Heart right ventricle (tissue), 16 donors: ENCODE results near the gene CENPP. TPM values are rescaled to one million over a fixed set of nuclear protein-coding genes. Genes with fewer than 3 reads are reported as not detected.
A peak's percentile ranks its signal among the peaks of the same experiment; 100 is the strongest.
"Not testable (repeated sequence)": the region's sequence is repeated elsewhere in the genome, so short reads cannot be mapped to it uniquely, and the experiment has no call there.

Source experiments
- ATAC-seq, 8 donors: fragments of 200-7000 bp; cut with Tn5 transposase; one replicate each; pipeline ENCODE4 v1.9.1; 2020; ENCODE audit warnings: mild to moderate bottlenecking in 8 of 8, moderate library complexity in 8 of 8, moderate number of reproducible peaks in 1 of 8
- DNase-seq, 2 donors: peaks; one replicate each; pipeline ENCODE4 v3.0.0-alpha.2; 2020
- H3K27ac ChIP-seq, 10 donors: fragments of 200-600 bp; sonication (generic) in 2 of 10; one replicate each; pipeline versions ENCODE4 v1.5.0 to v1.8.0; 2020 to 2022; ENCODE audit warnings: mild to moderate bottlenecking in 3 of 10
- H3K27me3 ChIP-seq, 7 donors: fragments of 200-600 bp; one replicate each; pipeline ENCODE4 v1.8.0; 2021 to 2022; ENCODE audit warnings: mild to moderate bottlenecking in 2 of 7
- H3K36me3 ChIP-seq, 9 donors: fragments of 200-600 bp; sonication (generic) in 1 of 9; one replicate each; pipeline versions ENCODE4 v1.5.0 to v1.8.0; 2020 to 2022; ENCODE audit warnings: mild to moderate bottlenecking in 2 of 9
- H3K4me1 ChIP-seq, 9 donors: fragments of 200-600 bp; sonication (generic) in 1 of 9; one replicate each; pipeline versions ENCODE4 v1.5.0 to v1.8.0; 2020 to 2022; ENCODE audit warnings: mild to moderate bottlenecking in 4 of 9
- H3K4me3 ChIP-seq, 10 donors: fragments of 200-600 bp; sonication (generic) in 2 of 10; one replicate each; pipeline versions ENCODE4 v1.5.0 to v1.8.0; 2020 to 2022; ENCODE audit warnings: mild to moderate bottlenecking in 7 of 10, moderate library complexity in 2 of 10
- H3K9me3 ChIP-seq, 11 donors: fragments of 200-600 bp in 10 of 11; sonication (generic) in 2 of 11; one replicate each; pipeline versions ENCODE4 v1.5.0 to v1.8.0; 2013 to 2022; ENCODE audit warnings: mild to moderate bottlenecking in 2 of 11, control low read depth in 1 of 11, moderate library complexity in 1 of 11
- CTCF ChIP-seq, 9 donors: fragments of 200-600 bp; sonication (generic) in 2 of 9; IDR thresholded peaks; one replicate each; pipeline versions ENCODE4 v1.5.0 to v1.8.0; 2021 to 2022; ENCODE audit warnings: antibody characterized with exemption in 9 of 9, mild to moderate bottlenecking in 5 of 9, moderate library complexity in 1 of 9
- WGBS, 2 donors: extraction: QIAGEN DNeasy Blood & Tissue Kit; methylation state at CpG; one replicate each; pipeline ENCODE4 v1.1.7; 2013; ENCODE audit warnings: inconsistent platforms in 1 of 2; 5-methylcytosine and 5-hydroxymethylcytosine counted together
- intact Hi-C, 10 donors: fragments of 100-400 bp; cut with DNase I; formaldehyde crosslinking; loops; one replicate each; pipeline versions ENCODE4 v1.11.1 to v1.14.2; 2022
- polyA plus RNA-seq, 2 donors: library from polyadenylated mRNA; stranded (reverse); fragments of 200-250 nt; gene quantifications; one replicate each; pipeline ENCODE4 v1.2.3, GENCODE V29; 2013
- total RNA-seq, 10 donors: library from RNA; stranded (reverse); fragmentation: NEBNext Ultra II Directional in 3 of 10; extraction: Animal tissue kit (Norgen Biotek cat#: 25700) in 3 of 10; gene quantifications; one replicate each; pipeline versions ENCODE4 v1.2.1 to v1.2.4, GENCODE V29; 2021 to 2023
- donor health status: Arrhythmogenic right ventricular cardiomyopathy.
- donor health status: ischemic (EF 13 %, LVEDD 7.1; RV severe dilation, severe dysfunction).
- donor health status: healthy with polysubstance abuse.
- donor health status: DM: no; HTN: yes; CAD: no.
- donor health status: DM: no; HTN: no; CAD: no.
- donor health status: ischemic (EF 25% LVEDD 6.9; RV normal size, moderate dysfunction).
- donor health status: ischemic (EF 25% LVEDD 5.7; RV mildly dilated, moderate dysfunction).
- donor health status: healthy.
- donor health status: DM: yes; HTN: yes; CAD: no.
- donor health status: Ischemic cardiomyopathy.
- donor health status: ischemic (EF 35%, LVEDD 5.7; RV mildly dilated, moderate dysfunction).
- donor health status: nonischemic (EF 11% LVEDD 7.7; RV severe dilation, severe dysfunction).
- donor health status: DM: yes; HTN: yes; CAD: no.
- donor health status: PGD.
- donor health status: ischemic (EF 29% LVEDD 5.4; RV normal size, mild dysfunction).
- donor health status: nonischemic (EF 23%, LVEDD 6.1; RV moderate dilation, normal function).

CENPP gene
- total and polyA plus RNA-seq, 12 donors, result 1.3 to 5.2 (median 2.8) TPM

- peaks cover 0 to 5% (median 0%) of the 10 kb centered on the region in 11 donors for H3K9me3 ChIP-seq
- intact Hi-C loops, result no loop called here
- H3K27ac ChIP-seq, result peak overlapping the region in 1 of 10 donors; percentile 45
- WGBS, 2 donors, result 98% methylated on average over 2 of the region's 2 CpGs
- DNase-seq (no peak), ATAC-seq (no peak)
- TF ChIP-seq CTCF (IDR thresholded peaks at IDR 0.05), result no peak
- no peak overlapping the region for H3K4me3 ChIP-seq
- H3K4me1 ChIP-seq, result peaks cover 0 to 22% (median 6%) of the 10 kb centered on the region in 9 donors
- H3K27me3 ChIP-seq, result no peaks in the 10 kb centered on the region
- H3K36me3 ChIP-seq, result no peaks in the 10 kb centered on the region
These were observed 82.1 kb downstream of the CENPP start for GRCh38 chr9:92407818-92408217.

- no peaks in the 10 kb centered on the region for H3K27me3 ChIP-seq
- WGBS, 2 donors, result 91 to 94% methylated on average over 2 of the region's 2 CpGs
- H3K4me3 ChIP-seq, result no peak overlapping the region
- no peak for TF ChIP-seq CTCF (IDR thresholded peaks at IDR 0.05)
- peaks cover 0 to 5% (median 0%) of the 10 kb centered on the region in 11 donors for H3K9me3 ChIP-seq
- DNase-seq (no peak), ATAC-seq (no peak)
- peaks cover 0 to 22% (median 6%) of the 10 kb centered on the region in 9 donors for H3K4me1 ChIP-seq
- intact Hi-C loops, result no loop called here
- no peaks in the 10 kb centered on the region for H3K36me3 ChIP-seq
- H3K27ac ChIP-seq, result no peak overlapping the region
These were observed 83.2 kb downstream of the CENPP start for GRCh38 chr9:92408747-92409478.

- peak overlapping the region in 1 of 10 donors; percentile 16 for H3K27ac ChIP-seq
- DNase-seq, intact Hi-C loops: not testable (repeated sequence)
These were observed 85.4 kb downstream of the CENPP start for GRCh38 chr9:92411157-92411556.

GRCh38 chr9:92414566-92414965 lies 88.8 kb downstream of the CENPP start:
- TF ChIP-seq CTCF (IDR thresholded peaks at IDR 0.05), result no peak
- no peak for ATAC-seq

More at GRCh38 chr9:92411157-92411556, 85.4 kb downstream of the CENPP start:
- not testable (repeated sequence) for H3K4me3 ChIP-seq, H3K27me3 ChIP-seq, H3K9me3 ChIP-seq, ATAC-seq, H3K36me3 ChIP-seq
- H3K4me1 ChIP-seq, result peaks cover 0 to 22% (median 6%) of the 10 kb centered on the region in 9 donors
- WGBS, 2 donors, result 71 to 83% methylated on average over 4 of the region's 4 CpGs

More at GRCh38 chr9:92414566-92414965, 88.8 kb downstream of the CENPP start:
- H3K36me3 ChIP-seq, result no peaks in the 10 kb centered on the region
- H3K4me3 ChIP-seq, result no peak overlapping the region
- intact Hi-C loops, result no loop called here
- H3K9me3 ChIP-seq, result peaks cover 0 to 5% (median 0%) of the 10 kb centered on the region in 11 donors
- no peak overlapping the region for H3K27ac ChIP-seq
- peaks cover 0 to 12% (median 0%) of the 10 kb centered on the region in 9 donors for H3K4me1 ChIP-seq
- no peak for DNase-seq
- H3K27me3 ChIP-seq, result no peaks in the 10 kb centered on the region
- WGBS, 2 donors, result 55 to 59% methylated on average over 1 of the region's 1 CpG
